GM12864 (cell line): ENCODE results near the gene TMEM255A.

Source experiments
- DNase-seq: peaks from one replicate; pipeline ENCODE4 v3.0.0-alpha.2; 2011; ENCODE audit warnings: low read depth
- H3K4me3 ChIP-seq: 2 replicates; pipeline ENCODE4 v1.5.1; 2011; ENCODE audit warnings: mild to moderate bottlenecking, low read depth, low read length, control low read depth
- TF ChIP-seq, protein P1 (sequence below): IDR thresholded peaks from 2 replicates; pipeline ENCODE4 v1.5.1; 2011; ENCODE audit warnings: low read depth, mild to moderate bottlenecking, moderate library complexity, low read length, control low read depth, inconsistent platforms; ENCODE audit errors: missing control alignments

Gene TMEM255A

DNA sequence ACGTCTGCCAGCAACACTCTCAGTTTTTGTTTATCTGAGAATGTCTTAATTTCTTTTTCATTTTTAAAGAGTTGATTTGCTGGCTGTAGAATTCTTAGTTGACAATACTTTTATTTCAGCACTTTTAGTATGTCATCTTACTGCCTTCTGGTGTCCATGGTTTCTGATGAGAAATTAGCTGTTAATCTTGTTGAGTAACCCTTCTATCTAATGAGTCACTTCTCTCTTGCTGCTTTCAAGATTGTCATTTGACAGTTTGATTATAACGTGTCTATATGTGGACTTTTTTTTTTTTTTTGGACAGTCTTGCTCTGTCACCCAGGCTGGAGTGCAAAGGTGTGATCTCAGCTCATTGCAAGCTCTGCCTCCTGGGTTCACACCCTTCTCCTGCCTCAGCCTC, 24.0 kb upstream of the TMEM255A start:
- DNase-seq: no peak
- TF ChIP-seq, protein P1, sequence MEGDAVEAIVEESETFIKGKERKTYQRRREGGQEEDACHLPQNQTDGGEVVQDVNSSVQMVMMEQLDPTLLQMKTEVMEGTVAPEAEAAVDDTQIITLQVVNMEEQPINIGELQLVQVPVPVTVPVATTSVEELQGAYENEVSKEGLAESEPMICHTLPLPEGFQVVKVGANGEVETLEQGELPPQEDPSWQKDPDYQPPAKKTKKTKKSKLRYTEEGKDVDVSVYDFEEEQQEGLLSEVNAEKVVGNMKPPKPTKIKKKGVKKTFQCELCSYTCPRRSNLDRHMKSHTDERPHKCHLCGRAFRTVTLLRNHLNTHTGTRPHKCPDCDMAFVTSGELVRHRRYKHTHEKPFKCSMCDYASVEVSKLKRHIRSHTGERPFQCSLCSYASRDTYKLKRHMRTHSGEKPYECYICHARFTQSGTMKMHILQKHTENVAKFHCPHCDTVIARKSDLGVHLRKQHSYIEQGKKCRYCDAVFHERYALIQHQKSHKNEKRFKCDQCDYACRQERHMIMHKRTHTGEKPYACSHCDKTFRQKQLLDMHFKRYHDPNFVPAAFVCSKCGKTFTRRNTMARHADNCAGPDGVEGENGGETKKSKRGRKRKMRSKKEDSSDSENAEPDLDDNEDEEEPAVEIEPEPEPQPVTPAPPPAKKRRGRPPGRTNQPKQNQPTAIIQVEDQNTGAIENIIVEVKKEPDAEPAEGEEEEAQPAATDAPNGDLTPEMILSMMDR: no peak
- no peak overlapping the region for H3K4me3 ChIP-seq

DNA sequence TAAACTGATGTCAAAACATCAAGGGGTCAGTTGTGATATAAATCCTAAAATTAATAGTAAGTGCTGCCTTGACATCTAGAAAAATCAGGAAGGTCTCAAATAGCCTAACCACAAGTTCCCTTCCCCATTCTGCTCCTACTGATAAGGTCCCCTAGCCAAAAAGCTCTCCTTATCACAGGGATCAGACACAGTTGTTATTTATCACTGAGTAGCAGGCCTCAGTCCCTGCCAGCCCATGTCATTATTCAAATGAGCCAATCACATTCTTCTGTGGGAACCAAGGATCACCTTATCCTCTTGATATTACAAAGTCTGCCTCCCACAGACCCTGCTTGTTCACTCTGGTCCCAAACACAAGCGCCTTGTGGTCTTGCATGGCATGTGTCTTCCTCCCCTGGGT, 23.3 kb upstream of the TMEM255A start:
- TF ChIP-seq, protein P1: no peak
- no peak for DNase-seq
- no peak overlapping the region for H3K4me3 ChIP-seq

DNA sequence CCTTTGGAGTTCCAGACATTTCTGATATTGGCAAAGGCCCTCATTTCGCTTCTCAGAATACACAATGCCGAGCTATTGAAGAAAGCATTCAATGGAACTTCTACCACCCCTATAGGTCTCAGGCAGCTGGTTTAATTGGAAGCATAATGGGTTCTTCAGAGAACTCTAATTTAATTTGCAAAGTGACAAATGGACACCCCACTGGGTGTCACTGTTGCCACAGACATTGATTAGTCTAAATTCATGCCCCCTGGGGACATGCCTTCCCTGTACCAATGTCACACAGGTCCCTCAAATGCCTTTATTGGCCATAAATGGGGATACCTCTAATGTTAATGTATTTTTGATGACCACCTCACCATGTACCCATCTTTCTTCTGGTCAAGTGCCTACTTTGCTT, 22.9 kb upstream of the TMEM255A start:
- TF ChIP-seq, protein P1: no peak
- no peak for DNase-seq
- no peak overlapping the region for H3K4me3 ChIP-seq

DNA sequence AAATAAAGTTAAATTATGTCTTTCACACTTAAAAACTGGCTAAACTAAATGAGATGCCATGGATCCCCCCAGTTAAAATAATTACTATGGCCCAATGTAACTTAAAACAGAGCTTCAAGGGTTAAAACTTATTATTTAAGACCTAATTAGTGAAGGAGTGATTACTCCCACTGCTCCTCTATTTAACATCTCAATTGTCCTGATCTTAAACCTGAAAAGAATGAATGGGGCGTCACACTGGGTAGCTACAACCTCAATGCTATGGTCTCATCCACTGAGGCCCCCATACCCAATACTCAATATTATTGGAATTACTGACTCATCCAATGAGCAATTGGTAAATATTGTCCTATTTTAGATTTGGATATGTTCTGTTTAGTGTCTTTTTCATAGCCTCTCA, 21.1 kb upstream of the TMEM255A start:
- DNase-seq: no peak
- TF ChIP-seq, protein P1: no peak
- H3K4me3 ChIP-seq: no peak overlapping the region

DNA sequence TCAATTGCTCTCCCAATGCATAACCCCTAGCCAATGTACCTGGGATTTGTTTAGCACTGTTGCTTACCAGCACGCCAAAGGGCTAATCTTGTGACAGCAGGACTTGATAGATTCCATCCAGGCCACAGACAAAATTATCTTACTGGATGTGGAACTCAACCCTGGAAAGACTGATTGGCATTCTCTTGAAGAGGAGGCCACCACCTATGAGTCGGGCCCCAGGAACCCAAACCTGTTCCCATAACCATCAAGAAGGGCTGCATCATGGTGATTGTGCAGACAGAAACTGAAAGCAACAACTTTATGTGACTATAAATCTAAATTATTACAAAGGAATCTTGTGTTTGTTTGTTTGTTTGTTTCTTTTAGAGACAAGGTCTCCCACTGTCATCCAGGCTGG, 19.9 kb upstream of the TMEM255A start:
- TF ChIP-seq, protein P1: no peak
- DNase-seq: no peak

DNA sequence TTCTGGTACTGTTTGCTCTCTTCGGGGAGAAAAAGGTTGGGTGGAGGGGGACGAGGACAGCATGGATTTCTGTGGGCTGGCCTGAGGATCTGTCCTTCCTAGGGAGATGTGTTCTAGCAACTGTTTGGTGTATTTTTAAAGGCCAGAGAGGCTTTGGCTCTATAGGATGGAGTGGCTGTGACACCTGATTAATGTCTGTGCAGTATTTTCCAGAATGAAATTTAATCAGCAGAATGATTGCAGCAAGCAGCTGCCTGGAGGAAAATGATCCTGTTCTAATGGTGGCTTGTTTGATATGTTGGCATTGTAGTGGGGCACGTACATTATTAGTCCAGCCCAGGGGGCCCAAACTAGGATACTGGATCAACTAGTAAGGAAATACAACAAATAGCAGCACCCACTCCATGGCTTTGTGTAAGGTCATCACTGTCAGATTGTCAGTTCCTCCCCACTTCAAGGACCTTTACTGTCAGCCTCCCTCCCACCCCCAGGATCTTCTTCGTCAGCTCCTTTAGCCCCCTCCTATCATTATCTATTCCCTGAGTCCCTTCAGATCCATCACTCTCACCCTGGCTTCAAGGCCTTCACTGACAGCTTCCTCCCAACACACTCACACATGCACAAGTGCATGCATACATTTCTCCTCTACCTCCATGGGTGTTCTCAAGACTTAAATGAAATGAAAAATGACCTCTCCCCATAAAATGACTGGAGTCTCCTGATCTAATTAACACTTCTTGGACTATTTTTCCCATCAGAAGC, 10.4 kb upstream of the TMEM255A start:
- DNase-seq: no peak
- H3K4me3 ChIP-seq: no peak overlapping the region
- TF ChIP-seq, protein P1: no peak

More for the DNA sequence above, 19.9 kb upstream of the TMEM255A start:
- H3K4me3 ChIP-seq: no peak overlapping the region

DNA sequence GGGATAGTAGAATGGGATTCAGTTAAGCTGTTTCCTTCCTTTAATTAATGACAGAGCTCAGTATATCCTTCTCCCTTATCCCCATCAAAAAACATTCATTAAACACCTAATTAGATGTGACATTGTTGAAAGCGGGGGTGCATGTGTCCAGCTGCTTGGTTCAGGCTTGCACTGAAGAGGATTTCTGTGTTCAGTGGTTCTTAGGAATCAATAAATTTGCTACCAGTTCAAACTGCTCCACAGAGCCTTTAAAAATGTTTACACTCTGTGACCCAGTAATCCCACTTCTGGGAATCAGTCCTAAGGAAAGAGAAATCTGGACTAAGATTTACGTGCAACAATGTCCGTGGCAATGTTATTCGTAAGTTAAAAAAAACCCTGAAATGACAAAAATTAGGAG, 7.2 kb upstream of the TMEM255A start:
- no peak overlapping the region for H3K4me3 ChIP-seq
- DNase-seq: no peak
- TF ChIP-seq, protein P1: no peak
